Measurements from ENCODE around the gene EHMT1. TPM values are rescaled to one million over a fixed set of nuclear protein-coding genes. Genes with fewer than 3 reads are reported as not detected.

EHMT1 gene
- total and polyA plus RNA-seq, 2 experiments from 2014 or later, result 162 to 177 TPM

DNA sequence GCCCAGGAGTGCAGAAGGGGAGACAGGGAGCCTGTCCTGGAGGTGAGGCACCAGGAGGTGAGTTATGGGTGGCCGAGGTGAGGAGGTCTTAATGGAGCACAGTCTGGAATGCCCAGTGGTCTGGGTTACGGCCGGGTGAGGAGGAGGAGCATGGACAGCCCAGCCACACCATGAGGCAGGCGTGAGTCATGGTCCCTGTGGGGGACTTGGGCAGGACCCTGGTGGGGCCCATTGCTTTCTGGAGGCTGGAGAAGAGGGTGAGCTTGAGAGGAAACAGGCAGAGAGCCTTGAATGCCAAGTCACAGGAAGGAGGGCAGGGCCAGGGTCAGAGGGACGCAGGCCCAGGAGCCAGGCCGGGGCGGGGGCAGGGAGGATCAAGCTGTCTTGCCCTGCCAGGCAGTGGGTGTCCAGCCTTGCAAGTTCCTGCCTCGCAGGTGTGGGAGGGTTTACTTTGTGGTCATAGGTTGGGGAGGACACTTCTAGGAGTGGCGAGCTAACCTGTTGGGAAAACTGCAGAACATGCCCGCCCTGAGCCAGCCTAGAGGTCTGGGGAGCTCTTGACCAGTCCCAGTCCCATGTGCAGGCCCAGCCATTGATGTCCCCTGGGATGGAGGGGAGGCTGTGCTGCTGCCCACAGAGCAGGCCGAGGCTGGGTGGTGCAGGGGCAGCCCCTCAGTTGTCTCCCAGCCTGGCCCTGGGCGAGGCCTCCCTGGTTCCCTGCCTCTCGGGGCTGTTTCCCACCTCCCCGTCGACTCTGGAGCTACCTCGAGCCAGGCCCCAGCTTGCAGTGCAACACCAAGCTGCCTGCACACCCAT is 261.6 kb downstream of the EHMT1 start:
- Mint-ChIP-seq H3K27me3 (ENCODE audit: insufficient read depth, low read depth, poor library complexity) (peaks cover 18% of the 10 kb centered on the region), H3K9me3 (peaks cover 3% of the 10 kb centered on the region), H3K4me1 (no peaks in the 10 kb centered on the region; the same call in 2 of the 3 replicates), H3K36me3 (ENCODE audit: low read depth) (peaks cover 6% of the 10 kb centered on the region; the same call in 2 of the 3 replicates), H3K4me3 (no peak overlapping the region), H3K27ac (no peak overlapping the region)
- H3K4me3 ChIP-seq, result no peak overlapping the region
- H3K79me2 ChIP-seq (replicated peaks; ENCODE audit: insufficient read depth), result no peaks in the 10 kb centered on the region
- no peak for TF ChIP-seq STAT1 (IDR thresholded peaks at IDR 0.05; ENCODE audit: unreplicated experiment)
- no peak for TF ChIP-seq ZNF114 (CRISPR knock-in tag; IDR thresholded peaks at IDR 0.05)
- no peak for TF ChIP-seq CREB1 (CRISPR knock-in tag; IDR thresholded peaks at IDR 0.05; ENCODE audit: low read depth)
- TF ChIP-seq, protein P1, sequence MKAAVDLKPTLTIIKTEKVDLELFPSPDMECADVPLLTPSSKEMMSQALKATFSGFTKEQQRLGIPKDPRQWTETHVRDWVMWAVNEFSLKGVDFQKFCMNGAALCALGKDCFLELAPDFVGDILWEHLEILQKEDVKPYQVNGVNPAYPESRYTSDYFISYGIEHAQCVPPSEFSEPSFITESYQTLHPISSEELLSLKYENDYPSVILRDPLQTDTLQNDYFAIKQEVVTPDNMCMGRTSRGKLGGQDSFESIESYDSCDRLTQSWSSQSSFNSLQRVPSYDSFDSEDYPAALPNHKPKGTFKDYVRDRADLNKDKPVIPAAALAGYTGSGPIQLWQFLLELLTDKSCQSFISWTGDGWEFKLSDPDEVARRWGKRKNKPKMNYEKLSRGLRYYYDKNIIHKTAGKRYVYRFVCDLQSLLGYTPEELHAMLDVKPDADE (IDR thresholded peaks at IDR 0.05), result no peak
- TF ChIP-seq, protein P2, sequence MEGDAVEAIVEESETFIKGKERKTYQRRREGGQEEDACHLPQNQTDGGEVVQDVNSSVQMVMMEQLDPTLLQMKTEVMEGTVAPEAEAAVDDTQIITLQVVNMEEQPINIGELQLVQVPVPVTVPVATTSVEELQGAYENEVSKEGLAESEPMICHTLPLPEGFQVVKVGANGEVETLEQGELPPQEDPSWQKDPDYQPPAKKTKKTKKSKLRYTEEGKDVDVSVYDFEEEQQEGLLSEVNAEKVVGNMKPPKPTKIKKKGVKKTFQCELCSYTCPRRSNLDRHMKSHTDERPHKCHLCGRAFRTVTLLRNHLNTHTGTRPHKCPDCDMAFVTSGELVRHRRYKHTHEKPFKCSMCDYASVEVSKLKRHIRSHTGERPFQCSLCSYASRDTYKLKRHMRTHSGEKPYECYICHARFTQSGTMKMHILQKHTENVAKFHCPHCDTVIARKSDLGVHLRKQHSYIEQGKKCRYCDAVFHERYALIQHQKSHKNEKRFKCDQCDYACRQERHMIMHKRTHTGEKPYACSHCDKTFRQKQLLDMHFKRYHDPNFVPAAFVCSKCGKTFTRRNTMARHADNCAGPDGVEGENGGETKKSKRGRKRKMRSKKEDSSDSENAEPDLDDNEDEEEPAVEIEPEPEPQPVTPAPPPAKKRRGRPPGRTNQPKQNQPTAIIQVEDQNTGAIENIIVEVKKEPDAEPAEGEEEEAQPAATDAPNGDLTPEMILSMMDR (conservative IDR thresholded peaks at IDR 0.05; ENCODE audit: low read depth in 2 of 2), result no peak
- TF ChIP-seq NANOG (IDR thresholded peaks at IDR 0.05; ENCODE audit: borderline replicate concordance), result no peak
- no peak for TF ChIP-seq EZH2 (IDR thresholded peaks at IDR 0.05; ENCODE audit: low read depth, unreplicated experiment)
- TF ChIP-seq POLR2AphosphoS5 (IDR thresholded peaks at IDR 0.05; ENCODE audit: low read depth), result no peak
- no peak for TF ChIP-seq JUNB (IDR thresholded peaks at IDR 0.05; ENCODE audit: unreplicated experiment)
- TF ChIP-seq EZH2phosphoT487 (IDR thresholded peaks at IDR 0.05; ENCODE audit: unreplicated experiment), result no peak
- H3K27ac ChIP-seq (ENCODE audit: low read depth), result no peak overlapping the region
- peaks cover 8% of the 10 kb centered on the region; the same call in 1 of the 2 replicates for H4K20me1 ChIP-seq (replicated peaks; ENCODE audit: insufficient read depth)
- no peaks in the 10 kb centered on the region for H3K9me2 ChIP-seq (ENCODE audit: insufficient read depth)
- no peaks in the 10 kb centered on the region for H3K36me3 ChIP-seq (ENCODE audit: insufficient read depth)
- H3F3A ChIP-seq (replicated peaks; ENCODE audit: low read depth), result no peaks in the 10 kb centered on the region
- H3K27me3 ChIP-seq (ENCODE audit: insufficient read depth), result peaks cover 16% of the 10 kb centered on the region; the same call in 1 of the 2 replicates
- H3K4me1 ChIP-seq (ENCODE audit: insufficient read depth), result no peaks in the 10 kb centered on the region; the same call in 1 of the 2 replicates
- H2AFZ ChIP-seq, result no peak overlapping the region
- DNase-seq (ENCODE audit: low spot score), result no peak
- no peak for ATAC-seq
- H3K4me2 ChIP-seq, result no peak overlapping the region

DNA sequence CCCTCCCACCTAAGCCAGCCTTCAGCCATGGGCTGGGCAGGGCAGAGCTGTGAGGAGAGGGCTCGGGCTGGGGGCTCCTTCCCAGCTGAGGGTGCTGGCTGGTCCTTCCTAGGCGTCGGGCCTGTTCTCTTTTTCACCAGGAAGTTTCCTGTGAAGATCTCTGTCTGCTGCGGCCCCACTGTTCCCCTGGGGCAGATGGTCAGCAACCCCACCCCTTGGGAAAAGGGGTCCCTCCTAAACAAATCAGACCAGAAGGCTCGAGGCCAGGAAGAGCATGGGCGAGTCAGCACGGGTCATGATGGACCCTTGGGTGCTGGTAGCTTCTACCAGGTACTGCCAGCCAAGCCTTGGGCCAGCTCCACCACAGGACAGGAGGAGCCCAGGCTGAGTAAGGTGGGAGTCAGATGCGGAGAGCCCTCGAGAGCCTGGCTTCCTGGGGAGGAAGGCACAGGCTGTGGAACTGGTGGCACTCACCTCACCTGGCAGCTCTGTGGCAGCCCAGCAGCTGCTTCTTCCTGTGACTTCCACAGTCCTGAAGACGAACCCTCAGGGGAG is 262.2 kb downstream of the EHMT1 start:
- Histone ChIP-seq H3K9me2 (ENCODE audit: insufficient read depth) (no peaks in the 10 kb centered on the region), H3K27ac (ENCODE audit: low read depth) (no peak overlapping the region), H4K20me1 (replicated peaks; ENCODE audit: insufficient read depth) (peaks cover 8% of the 10 kb centered on the region; the same call in 1 of the 2 replicates), H3K36me3 (ENCODE audit: insufficient read depth) (no peaks in the 10 kb centered on the region), H3K27me3 (ENCODE audit: insufficient read depth) (peaks cover 10% of the 10 kb centered on the region; the same call in 1 of the 2 replicates), H3K79me2 (replicated peaks; ENCODE audit: insufficient read depth) (no peaks in the 10 kb centered on the region), H3K4me3 (no peak overlapping the region), H3K4me1 (ENCODE audit: insufficient read depth) (no peaks in the 10 kb centered on the region; the same call in 1 of the 2 replicates), H3F3A (replicated peaks; ENCODE audit: low read depth) (no peaks in the 10 kb centered on the region), H3K4me2 (no peak overlapping the region), H2AFZ (no peak overlapping the region)
- ATAC-seq, result no peak
- Mint-ChIP-seq H3K27me3 (ENCODE audit: insufficient read depth, low read depth, poor library complexity) (peaks cover 13% of the 10 kb centered on the region), H3K4me3 (no peak overlapping the region), H3K4me1 (no peaks in the 10 kb centered on the region; the same call in 2 of the 3 replicates), H3K36me3 (ENCODE audit: low read depth) (peaks cover 6% of the 10 kb centered on the region; the same call in 2 of the 3 replicates), H3K9me3 (peaks cover 3% of the 10 kb centered on the region; the same call in 2 of the 3 replicates), H3K27ac (no peak overlapping the region)
- DNase-seq (ENCODE audit: low spot score), result no peak
- TF ChIP-seq STAT1 (IDR thresholded peaks at IDR 0.05; ENCODE audit: unreplicated experiment), result no peak
